ENCODE data around the gene OR2Y1.
"Not testable (repeated sequence)": the region's sequence is repeated elsewhere in the genome, so short reads cannot be mapped to it uniquely, and the experiment has no call there.

OR2Y1 gene, protein sequence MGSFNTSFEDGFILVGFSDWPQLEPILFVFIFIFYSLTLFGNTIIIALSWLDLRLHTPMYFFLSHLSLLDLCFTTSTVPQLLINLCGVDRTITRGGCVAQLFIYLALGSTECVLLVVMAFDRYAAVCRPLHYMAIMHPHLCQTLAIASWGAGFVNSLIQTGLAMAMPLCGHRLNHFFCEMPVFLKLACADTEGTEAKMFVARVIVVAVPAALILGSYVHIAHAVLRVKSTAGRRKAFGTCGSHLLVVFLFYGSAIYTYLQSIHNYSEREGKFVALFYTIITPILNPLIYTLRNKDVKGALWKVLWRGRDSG

DNA sequence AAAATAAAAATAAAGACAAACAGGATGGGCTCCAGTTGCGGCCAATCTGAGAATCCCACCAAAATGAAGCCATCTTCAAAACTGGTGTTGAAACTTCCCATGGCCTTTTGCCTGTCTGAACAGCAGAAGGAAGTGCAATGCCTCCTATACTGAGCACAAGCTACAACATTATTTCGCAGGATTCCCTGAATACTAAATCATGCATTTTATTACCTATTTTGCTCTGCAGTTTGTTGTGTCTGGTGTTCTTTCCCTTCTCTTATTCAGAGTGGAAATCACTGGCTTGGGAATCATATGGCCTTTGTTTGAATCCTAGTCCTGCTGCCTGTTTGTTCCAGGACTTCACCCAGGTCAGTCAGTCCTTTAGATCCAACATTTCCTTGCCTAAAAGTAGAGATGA, at the start of gene OR2Y1:
Gene OR2Y1 (minus strand): TSS at position 101 of the 400 bp plus-strand sequence. CDS start 0 bp downstream, at position 101.
- no peak for DNase-seq

DNA sequence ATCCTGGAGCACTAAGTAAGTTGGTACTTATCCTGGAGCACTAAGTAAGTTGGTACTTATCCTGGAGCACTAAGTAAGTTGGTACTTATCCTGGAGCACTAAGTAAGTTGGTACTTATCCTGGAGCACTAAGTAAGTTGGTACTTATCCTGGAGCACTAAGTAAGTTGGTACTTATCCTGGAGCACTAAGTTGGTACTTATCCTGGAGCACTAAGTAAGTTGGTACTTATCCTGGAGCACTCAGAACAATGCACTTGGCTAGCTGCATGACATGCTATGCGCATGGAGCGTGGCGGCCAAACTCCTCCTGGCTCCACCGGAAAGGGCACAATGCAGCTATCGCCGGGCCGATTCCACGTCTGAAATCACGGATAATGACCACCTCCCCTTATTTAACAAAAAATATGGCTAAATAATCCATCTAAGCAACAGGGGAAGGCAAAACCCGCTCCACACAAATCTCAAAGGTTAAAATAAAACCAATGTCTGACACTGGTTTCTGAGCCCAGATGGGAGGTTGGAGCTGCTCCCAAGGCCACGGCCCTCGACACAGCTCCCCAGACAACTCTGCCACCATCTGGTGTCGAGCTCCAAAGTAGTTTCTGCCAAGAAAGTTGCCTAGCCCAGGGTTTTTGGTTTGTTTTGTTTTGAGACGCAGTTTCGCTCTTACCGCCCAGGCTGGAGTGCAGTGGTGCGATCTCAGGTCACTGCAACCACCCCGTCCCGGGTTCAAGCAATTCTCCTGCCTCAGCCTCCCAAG, 49.0 kb upstream of the OR2Y1 start:
- peak in 1 of 2 experiments; percentile 16 for DNase-seq

DNA sequence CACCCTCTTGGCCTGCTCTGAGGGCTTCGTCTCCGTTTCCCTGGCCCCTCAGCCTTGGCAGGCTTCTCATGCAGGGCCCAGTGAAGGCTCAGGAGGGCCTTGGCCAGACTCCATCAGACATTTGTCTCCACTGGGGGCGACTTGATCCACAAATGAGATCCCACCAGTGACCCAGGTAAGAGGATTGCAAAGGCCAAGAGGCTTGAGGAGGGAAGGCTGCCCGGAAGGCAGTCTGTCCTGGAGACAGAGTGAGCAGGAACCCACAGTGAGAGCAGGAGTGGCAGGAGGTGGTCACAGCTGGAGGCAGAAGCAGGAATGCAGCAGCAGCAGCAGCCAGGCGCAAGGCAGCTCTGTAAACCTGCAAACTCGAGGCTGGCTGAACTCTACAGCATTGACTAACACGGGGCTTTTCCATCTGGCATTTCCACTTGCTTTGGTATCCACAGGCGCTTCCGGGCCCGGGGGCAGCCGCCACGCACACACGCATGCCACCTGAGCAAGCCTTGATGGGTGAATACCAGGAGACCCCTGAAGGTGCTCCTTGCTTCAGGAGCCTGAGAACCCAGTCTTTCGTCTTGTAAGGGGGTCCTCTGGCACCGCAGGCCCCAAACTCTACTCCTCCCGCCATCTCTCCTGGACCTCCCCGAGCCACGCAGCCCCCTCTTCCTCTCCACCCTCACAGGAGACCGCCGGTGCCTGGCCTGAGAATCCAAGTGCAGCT, 48.0 kb upstream of the OR2Y1 start:
- DNase-seq, result no peak

DNA sequence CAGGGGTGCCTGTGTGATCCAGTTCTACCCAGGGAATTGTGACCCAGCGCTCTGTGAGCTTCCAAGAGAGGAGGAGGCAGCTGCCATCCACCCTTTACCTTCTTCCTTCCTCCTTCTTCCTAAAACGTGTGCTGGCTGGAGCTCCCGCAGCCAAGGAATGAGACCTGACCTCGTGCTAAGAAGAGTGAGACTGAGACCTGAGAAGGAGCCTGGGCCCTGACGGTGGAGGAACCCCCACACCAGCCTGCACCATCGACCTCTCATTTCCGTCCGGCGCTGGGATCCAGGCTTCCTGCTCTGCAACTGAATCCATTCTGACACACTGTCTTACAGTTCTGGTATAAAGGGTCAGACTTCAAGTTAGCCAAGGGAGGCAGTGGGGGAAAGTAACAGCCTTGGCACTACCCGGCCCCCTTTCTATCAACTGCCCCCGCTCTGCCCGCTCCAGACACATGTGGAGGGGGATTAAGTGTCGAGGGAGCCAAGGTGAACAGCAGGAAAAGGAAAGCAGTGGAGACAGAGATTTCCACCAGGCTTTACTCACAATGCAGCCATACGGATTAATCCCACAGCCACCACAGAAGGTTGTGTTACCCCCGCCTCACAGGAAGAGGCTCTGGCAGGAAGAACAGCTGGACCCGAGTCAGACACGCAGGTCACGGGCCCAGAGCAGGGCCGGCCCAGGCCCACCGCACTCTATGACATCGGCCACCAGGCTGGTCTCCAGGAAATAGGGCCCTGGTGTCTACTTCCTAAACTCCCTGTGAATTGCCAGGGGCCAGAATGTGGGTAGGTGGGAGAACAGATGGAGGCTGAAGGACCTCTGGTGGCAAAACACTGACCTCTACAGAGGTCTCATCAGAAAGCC, 46.9 kb upstream of the OR2Y1 start:
- peak; percentile 17 to 60 for DNase-seq

DNA sequence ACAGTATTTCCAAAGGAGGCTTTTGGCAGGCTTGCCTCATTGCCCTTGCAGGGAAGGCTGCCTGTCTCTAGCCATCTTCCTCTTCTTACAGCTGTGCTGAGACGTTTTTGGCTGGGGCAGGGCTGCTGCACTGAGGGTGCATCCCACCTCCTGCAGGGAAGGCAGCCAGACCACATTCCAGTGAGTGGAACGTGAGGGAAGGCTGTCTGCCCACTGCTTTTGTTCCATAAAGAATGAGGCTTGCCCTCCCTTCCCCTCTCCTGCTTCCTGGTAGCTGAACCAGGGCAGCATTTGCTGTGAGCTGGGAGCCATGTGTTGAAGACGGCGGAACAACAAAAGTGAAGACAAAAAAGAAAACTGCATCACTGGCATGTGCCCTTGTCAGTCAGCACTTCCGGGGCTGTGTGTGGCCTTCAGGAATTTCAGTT, 46.0 kb upstream of the OR2Y1 start:
- no peak for DNase-seq

DNA sequence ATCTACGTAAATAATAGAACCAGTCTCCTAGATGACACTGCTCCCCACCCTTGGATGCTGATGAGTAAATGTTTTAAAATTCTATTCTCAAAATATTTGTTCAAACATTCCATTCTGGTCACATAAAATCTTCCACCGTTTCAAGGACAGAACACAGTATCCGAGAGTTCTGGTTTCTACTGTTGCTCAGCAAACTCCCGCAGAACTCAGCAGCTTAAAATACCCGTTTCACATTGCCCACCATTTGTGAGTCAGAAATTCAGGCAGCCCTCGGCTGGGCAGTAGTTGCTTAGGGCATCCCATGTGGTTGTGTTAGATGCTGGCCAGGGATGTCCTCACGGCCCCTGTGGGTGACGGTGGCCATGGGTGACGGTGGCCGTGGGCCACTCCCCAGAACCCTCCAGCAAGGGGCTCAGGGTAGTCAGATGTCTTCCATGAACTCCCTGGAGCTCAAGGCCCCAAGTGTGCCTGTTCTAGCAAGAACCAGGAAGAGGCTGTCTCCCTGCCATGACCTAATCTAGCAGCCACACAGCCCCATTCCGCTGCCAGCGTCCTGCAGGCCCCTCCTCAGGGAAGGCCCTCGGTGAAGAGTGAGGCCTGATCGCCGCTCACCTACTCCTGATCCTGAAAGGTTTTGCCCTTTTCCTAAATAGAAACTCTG, 45.4 kb upstream of the OR2Y1 start:
- DNase-seq, result no peak

DNA sequence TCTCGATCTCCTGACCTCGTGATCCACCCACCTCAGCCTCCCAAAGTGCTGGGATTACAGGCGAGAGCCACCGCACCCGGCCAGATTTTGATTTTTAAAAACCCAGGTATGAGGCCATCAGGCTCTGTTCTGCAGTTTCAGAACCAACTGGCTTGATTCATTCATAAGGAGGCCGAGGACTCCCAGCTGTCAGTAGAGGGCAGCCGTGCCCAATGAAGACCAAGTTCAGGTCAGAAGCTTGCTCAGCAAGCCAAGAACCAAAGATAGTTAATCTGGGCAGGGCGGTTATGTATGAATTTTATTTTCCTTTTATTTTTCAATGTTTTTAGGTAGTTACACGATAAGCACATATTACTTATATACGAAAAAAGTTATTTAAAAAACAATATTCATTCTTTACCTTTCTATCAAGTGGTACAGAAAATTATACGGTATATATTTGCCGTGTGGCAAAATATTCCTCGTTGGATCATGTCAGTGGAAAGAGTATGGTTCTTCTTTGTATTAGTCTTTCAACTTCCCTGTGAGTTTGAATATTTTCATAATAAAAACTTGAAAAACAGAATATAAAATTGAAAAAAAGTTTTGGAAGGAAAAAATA, 44.7 kb upstream of the OR2Y1 start:
- DNase-seq, result peak; percentile 47 to 71

DNA sequence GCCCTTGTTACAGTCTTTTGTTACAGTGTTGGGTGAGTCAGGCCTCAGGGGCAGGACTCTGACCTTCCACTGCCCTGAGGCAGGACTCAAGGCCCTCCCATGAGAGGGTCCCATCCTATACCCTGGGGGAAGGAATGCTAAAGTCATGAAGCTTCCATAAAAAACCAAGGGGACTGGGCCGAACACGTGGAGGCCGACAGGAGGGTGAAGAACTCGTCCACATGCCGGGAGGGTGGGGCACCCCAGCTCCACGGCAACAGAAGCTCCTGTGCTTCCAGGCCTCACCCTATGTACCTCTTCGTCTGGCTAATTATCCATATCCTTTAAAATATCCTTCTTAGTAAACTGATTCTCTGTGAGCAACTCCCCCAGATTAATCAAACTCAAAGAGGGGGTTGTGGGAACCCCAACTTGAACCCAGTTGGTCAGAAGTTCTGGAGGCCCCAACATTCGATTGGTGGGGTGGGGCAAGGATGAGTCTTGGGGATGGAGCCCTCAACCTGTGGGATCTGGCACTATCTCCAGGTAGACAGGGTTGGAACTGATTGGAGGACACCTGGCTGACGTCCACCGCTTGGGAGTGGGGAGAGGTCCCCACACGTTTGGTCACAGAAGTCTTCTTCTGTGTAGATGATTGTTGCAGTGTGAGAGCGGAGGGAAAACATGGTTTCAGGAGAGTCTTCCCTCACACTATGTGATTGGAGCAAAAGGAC, 43.6 kb upstream of the OR2Y1 start:
- no peak for DNase-seq

DNA sequence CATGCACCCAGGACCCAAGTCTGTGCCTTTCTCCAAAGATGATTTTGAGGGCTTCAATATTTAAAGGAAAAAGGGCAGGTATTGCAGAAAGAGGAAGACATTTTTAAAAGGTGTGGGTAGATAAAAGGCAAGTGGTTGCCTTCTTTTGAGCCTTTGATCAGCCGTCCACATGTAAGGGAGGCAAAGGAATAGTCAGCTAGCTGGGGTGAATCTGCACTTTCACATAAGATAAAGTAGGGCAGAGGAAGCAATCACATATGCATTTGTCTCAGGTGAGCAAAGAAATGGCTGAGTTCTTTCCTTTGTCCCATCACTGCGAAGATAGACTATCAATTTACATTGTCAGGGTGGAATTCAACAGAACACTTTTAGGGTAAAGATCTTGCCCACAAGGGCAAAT, 42.9 kb upstream of the OR2Y1 start:
- DNase-seq, result no peak

DNA sequence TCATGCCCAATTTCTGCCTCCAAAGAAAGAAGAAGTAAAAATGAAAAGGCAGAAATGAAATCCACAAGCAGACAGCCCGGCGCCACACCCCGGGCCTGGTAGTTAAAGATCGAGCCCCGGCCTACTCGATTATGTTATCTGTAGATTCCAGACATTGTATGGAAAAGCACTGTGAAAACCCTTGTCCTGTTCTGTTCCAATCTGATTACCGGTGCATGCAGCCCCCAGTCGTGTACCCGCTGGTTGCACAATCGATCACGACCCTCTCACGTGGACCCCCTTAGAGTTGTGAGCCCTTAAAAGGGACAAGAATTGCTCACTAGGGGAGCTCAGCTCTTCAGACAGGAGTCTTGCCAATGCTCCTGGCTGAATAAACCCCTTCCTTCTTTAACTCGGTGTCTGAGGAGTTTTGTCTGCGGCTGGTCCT, 42.1 kb upstream of the OR2Y1 start:
- DNase-seq, result not testable (repeated sequence)

DNA sequence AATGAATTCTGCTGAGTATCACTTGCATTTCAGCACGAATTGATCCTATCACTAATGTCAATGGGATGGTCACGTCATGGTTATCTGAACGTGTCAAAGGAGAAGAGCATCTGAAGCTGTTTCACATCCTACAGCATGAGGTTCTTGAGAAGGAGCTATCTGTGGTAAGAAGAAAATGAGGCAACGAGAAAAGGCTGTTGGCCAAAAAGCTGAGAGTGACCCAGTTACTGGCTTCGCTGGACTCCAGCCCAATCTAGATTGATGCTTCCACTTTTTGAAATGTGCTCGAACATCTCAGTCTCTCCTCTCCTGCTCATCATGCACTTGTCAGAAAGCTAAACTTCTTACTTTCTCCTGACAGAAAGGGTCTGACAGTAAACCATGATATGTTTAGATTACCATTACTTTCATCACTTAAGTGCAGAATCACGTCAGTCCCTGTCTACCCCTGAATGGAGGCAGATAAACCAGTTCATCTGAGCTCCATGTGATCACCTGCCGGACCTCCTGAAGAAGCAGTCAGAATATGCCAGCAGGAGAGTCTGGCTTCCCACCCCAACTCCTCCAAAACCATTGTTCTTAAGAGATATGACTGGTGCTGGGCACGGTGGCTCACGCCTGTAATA, 40.2 kb upstream of the OR2Y1 start:
- DNase-seq, result no peak

DNA sequence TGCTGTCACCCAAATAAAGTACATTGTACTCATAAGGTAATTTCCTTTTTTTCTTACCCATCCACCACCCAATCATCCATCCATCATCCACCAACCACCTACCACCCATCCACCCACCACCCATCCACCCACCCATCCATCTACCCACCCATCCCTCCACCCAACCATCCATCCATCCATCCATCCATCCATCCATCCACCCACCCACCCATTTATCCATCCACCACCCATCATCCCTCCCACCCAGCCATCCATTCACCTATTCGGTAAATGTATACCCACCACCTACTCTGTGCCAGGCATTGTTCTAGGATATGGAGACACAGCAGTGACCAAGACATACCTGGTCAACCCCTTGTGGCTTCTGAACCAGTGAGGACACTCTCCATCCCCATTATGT, 37.6 kb upstream of the OR2Y1 start:
- no peak for DNase-seq

DNA sequence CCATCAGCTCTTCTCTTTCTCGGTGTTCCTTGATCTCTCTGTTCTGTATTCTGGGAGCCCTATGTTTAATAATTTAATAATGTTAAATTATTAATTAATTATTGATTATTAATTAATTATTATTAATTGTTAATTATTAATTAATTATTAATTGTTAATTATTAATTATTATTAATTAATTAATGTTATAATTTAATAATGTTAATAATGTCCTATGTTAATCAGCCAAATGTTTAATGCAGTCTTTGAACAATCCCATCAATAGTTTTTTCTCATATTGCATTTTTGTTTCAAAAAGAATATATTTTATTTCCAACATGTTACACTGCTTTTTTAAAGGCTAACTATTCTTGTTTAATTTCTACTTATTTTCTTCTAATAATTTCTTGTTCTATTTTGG, 36.5 kb upstream of the OR2Y1 start:
- DNase-seq, result no peak

DNA sequence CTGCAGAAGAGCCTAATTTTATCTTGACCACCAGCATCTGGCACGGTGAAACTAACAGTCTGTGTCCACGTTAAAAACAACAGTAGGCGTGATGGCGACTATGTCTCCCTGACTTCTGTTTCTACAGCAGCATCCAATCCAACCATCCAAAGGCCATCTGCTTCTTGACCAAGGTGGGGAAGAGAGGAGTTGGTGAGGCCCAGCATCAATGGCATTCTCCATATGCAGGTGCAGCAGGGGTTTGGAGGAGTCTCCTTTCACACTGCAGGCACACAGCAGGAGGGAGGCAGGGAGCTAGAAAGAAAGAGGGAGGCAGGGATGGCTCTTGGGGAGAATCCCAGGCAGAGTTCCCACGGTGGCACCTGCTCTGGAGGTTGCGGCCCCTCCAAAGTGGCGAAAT, 35.8 kb upstream of the OR2Y1 start:
- no peak for DNase-seq

DNA sequence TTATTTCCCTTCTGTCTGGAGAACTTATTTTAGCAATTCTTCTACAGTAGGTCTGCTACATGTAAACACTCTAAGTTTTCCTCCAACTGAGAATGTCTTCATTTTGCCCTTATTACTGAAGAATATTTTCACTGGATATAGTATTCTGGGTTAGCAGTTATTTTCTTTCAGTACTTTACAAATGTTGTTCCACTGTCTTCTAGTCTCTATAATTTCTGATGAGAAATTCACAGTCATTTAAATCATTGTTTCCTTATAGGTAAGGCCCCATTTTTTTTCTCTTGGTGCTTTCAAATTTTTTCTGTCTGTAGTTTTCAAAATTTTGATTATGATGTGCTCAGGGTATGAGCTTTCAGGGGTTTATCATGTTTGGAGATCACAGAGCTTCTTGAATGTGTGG, 32.0 kb upstream of the OR2Y1 start:
- no peak for DNase-seq

DNA sequence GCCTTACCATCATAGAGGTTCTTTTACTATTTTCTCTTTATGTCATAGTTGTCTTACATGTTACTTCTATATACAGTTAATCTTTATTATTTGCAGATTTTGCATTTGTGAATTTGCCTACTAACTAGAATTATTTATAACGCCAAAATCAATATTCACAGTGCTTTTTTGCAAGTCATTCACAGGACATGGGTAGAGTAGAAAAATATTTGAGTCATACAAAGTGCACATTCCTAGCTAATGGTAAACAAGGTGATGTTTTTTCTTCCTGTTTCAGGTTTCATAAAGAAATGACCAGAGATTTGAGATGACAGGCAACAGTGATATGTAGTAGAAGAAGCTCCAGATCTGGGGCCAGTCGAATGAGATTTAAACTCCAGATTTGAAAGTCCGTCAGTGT, 30.0 kb upstream of the OR2Y1 start:
- no peak for DNase-seq

DNA sequence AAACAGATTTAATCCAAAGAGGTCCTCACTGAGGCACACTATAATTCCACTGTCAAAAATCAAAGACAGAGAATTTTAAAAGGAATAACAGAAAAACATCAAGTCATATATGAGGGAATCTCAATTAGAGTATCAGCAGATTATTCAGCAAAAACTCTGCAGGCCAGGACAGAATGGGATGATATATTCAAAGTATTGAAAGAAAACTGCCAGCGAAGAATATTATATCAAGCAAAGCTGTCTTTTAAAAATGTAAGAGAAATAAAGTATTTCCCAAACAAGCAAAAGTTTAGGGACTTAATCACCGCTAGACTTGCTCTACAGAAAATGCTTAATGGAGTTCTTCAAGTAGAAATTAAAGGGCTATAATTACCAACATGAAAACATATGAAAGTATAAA, 15.7 kb upstream of the OR2Y1 start:
- no peak for DNase-seq

DNA sequence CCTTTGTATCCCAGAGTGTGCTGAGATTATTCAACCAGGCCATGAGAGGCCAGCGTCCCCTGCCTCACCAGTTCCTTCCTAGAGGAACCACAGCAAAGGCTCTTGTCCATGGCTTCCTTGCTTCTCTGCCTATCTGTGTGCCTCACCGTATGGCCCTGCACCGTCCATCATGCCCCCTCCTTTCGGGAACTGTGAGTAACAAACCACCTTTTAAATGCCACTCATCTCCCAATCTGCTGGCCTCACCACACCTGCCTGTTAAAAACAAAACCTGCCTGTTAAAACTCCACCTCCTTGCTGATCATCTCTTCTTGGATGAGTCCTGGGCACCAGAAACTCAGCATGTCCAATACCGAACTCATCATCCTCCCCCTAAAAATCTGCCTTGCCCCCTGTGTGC, 4.4 kb upstream of the OR2Y1 start:
- DNase-seq, result no peak

DNA sequence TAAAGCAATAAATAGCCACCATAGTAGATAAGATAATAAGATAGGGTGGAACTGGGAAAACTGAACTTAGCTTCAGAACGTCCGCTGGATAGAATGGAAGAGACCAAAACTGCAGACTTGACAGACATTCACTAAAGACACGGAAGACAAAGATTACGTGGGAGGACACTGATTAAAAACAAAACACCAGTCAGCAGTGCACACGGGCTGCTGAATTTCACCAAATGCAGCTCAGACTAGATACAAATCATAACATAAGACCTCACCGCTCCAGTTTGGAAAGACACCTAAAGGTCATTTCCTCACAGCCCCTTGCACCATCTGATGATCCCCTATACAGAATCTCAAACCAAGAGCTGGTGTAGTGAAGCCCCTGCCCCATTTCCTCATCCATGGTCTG, 2.9 kb upstream of the OR2Y1 start:
- DNase-seq, result no peak

DNA sequence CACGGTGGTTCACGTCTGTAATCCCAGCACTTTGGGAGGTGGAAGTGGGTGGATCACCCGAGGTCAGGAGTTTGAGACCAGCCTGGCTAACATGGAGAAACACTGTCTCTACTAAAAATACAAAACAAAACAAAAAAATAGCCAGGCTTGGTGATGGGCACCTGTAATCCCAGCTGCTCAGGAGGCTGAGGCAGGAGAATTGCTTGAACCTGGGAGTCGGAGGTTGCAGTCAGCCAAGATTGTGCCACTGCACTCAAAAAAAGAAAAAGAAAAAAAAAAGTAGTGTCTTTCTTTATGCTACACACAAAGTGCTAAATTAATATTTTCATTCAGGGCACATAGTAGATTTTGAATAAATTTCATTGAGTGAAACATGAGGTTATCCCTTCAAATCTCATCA, 1.1 kb upstream of the OR2Y1 start:
- not testable (repeated sequence) for DNase-seq

DNA sequence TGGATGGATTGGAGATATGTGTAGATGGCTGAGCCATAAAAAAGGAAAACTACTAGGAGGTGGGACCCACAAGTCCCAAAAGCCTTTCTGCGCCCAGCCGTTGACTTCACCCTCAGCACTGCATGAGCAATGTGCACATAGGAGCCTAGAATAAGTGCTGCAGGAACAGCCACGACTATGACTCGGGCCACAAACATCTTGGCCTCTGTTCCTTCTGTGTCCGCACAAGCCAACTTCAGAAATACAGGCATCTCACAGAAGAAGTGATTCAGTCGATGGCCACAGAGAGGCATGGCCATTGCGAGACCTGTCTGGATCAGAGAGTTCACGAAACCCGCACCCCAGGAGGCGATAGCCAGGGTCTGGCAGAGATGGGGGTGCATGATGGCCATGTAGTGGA, 587 bp downstream of the OR2Y1 start:
- DNase-seq, result no peak

Data from NCI-H524 (cell line).